Measurements from ENCODE around the gene TEKTIP1. TPM values are rescaled to one million over a fixed set of nuclear protein-coding genes. Genes with fewer than 3 reads are reported as not detected.
"Not testable (repeated sequence)": the region's sequence is repeated elsewhere in the genome, so short reads cannot be mapped to it uniquely, and the experiment has no call there.

TEKTIP1 gene
- total RNA-seq, 1 donor from 2014 or later: 0.35 TPM

- Mint-ChIP-seq H3K27me3 (ENCODE audit: low read depth) (no peaks in the 10 kb centered on the region), H3K27ac (ENCODE audit: unreplicated experiment) (peak overlapping the region; percentile 63), H3K9me3 (ENCODE audit: low read depth) (no peaks in the 10 kb centered on the region), H3K36me3 (ENCODE audit: low read depth) (peaks cover 2% of the 10 kb centered on the region), H3K4me3 (ENCODE audit: unreplicated experiment) (no peak overlapping the region), H3K4me1 (ENCODE audit: low read depth) (peaks cover 21% of the 10 kb centered on the region)
- no peak for TF ChIP-seq CTCF (IDR thresholded peaks at IDR 0.05)
- DNase-seq (ENCODE audit: low spot score): no peak
Measured at GRCh38 chr19:3580156-3580934, 41.4 kb downstream of the TEKTIP1 start.

- DNase-seq (ENCODE audit: low spot score); H3K27ac Mint-ChIP-seq (ENCODE audit: unreplicated experiment); H3K9me3 Mint-ChIP-seq (ENCODE audit: low read depth); H3K36me3 Mint-ChIP-seq (ENCODE audit: low read depth); H3K4me3 Mint-ChIP-seq (ENCODE audit: unreplicated experiment); H3K27me3 Mint-ChIP-seq (ENCODE audit: low read depth): not testable (repeated sequence)
- peaks cover 19% of the 10 kb centered on the region for H3K4me1 Mint-ChIP-seq (ENCODE audit: low read depth)
Measured at GRCh38 chr19:3581792-3582191, 42.8 kb downstream of the TEKTIP1 start.

GRCh38 chr19:3584036-3584802 lies 45.2 kb downstream of the TEKTIP1 start:
- peaks cover 19% of the 10 kb centered on the region for H3K4me1 Mint-ChIP-seq (ENCODE audit: low read depth)
- H3K9me3 Mint-ChIP-seq (ENCODE audit: low read depth); H3K36me3 Mint-ChIP-seq (ENCODE audit: low read depth); H3K27ac Mint-ChIP-seq (ENCODE audit: unreplicated experiment); H3K4me3 Mint-ChIP-seq (ENCODE audit: unreplicated experiment); DNase-seq (ENCODE audit: low spot score); H3K27me3 Mint-ChIP-seq (ENCODE audit: low read depth): not testable (repeated sequence)

GRCh38 chr19:3585301-3586126 lies 46.5 kb downstream of the TEKTIP1 start, which contains the start of gene GIPC3:
Gene GIPC3 (plus strand): TSS chr19:3585478. CDS start chr19:3585598, 120 bp downstream.
- Mint-ChIP-seq H3K4me1 (ENCODE audit: low read depth) (peaks cover 6% of the 10 kb centered on the region), H3K36me3 (ENCODE audit: low read depth) (no peaks in the 10 kb centered on the region), H3K27ac (ENCODE audit: unreplicated experiment) (no peak within 1 kb of the TSS), H3K9me3 (ENCODE audit: low read depth) (no peaks in the 10 kb centered on the region), H3K4me3 (ENCODE audit: unreplicated experiment) (peak within 1 kb of the TSS; percentile 22), H3K27me3 (ENCODE audit: low read depth) (peaks cover 2% of the 10 kb centered on the region)
- DNase-seq (ENCODE audit: low spot score): no peak
- TF ChIP-seq CTCF (IDR thresholded peaks at IDR 0.05): no peak

GRCh38 chr19:3586127-3586626 lies 47.2 kb downstream of the TEKTIP1 start:
- no peak for DNase-seq (ENCODE audit: low spot score)
- no peaks in the 10 kb centered on the region for H3K36me3 Mint-ChIP-seq (ENCODE audit: low read depth)
- TF ChIP-seq CTCF (IDR thresholded peaks at IDR 0.05): peak; percentile 83
- H3K9me3 Mint-ChIP-seq (ENCODE audit: low read depth): no peaks in the 10 kb centered on the region
- peaks cover 2% of the 10 kb centered on the region for H3K27me3 Mint-ChIP-seq (ENCODE audit: low read depth)
- H3K27ac Mint-ChIP-seq (ENCODE audit: unreplicated experiment): no peak overlapping the region
- no peaks in the 10 kb centered on the region for H3K4me1 Mint-ChIP-seq (ENCODE audit: low read depth)
- peak overlapping the region; percentile 22 for H3K4me3 Mint-ChIP-seq (ENCODE audit: unreplicated experiment)
